Fibroblast of pulmonary artery (primary cell): ENCODE measurements around the gene ARHGAP27.

Experiments used
- DNase-seq: peaks from one replicate; pipeline ENCODE4 v3.0.0-alpha.2; 2010; ENCODE audit warnings: low read depth
- H3K4me3 ChIP-seq: replicated peaks from 2 replicates; pipeline ENCODE4 v1.5.1; 2011; ENCODE audit warnings: low read depth, mild to moderate bottlenecking, control low read depth, low read length, moderate library complexity
- TF ChIP-seq, protein P1 (sequence below): IDR thresholded peaks from 2 replicates; pipeline ENCODE4 v1.5.1; 2011; ENCODE audit warnings: mild to moderate bottlenecking, control low read depth, low read length, inconsistent platforms; ENCODE audit errors: missing control alignments

The ARHGAP27 gene

DNA sequence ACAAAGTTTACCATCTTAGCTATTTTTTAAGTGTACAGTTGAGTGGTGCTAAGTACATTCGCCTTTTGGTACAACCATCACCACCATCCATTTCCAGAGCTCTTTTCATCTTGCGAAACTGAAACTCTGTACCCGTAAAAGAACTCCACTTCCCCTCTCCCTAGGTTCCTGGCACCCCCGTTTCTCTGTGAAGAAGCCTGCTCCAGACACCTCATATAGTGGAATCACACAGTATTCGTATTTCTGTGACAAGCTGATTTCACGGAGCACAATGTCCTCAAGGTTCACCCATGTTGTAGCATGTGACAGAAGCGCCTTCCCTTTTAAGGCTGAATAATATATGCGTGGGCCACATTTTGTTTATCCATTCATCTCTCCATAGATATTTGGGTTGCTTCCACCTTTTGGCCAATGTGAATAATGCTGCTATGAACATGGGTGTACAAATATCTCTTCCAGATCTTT lies 61.7 kb downstream of the ARHGAP27 start:
- no peak overlapping the region for H3K4me3 ChIP-seq
- TF ChIP-seq, protein P1, sequence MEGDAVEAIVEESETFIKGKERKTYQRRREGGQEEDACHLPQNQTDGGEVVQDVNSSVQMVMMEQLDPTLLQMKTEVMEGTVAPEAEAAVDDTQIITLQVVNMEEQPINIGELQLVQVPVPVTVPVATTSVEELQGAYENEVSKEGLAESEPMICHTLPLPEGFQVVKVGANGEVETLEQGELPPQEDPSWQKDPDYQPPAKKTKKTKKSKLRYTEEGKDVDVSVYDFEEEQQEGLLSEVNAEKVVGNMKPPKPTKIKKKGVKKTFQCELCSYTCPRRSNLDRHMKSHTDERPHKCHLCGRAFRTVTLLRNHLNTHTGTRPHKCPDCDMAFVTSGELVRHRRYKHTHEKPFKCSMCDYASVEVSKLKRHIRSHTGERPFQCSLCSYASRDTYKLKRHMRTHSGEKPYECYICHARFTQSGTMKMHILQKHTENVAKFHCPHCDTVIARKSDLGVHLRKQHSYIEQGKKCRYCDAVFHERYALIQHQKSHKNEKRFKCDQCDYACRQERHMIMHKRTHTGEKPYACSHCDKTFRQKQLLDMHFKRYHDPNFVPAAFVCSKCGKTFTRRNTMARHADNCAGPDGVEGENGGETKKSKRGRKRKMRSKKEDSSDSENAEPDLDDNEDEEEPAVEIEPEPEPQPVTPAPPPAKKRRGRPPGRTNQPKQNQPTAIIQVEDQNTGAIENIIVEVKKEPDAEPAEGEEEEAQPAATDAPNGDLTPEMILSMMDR: no peak
- DNase-seq: no peak

DNA sequence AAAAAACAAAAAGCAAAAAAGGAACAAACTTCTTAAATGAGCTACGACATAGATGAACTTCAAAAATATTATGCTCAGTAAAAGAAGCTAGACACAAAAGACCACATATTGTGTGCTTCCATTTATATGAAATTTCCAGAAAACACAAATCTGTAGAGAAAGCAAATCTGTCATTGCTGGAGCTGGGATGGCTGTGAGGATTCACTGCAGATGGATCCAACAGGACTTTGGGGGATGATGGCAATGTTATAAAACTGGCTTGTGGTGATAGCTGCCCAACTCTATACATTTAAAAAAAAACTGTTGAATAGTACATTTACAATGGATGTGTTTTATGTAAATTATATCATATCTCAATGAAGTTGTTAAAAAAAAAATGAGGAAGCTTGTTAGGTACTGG lies 63.2 kb downstream of the ARHGAP27 start:
- DNase-seq: no peak
- TF ChIP-seq, protein P1: no peak
- no peak overlapping the region for H3K4me3 ChIP-seq

DNA sequence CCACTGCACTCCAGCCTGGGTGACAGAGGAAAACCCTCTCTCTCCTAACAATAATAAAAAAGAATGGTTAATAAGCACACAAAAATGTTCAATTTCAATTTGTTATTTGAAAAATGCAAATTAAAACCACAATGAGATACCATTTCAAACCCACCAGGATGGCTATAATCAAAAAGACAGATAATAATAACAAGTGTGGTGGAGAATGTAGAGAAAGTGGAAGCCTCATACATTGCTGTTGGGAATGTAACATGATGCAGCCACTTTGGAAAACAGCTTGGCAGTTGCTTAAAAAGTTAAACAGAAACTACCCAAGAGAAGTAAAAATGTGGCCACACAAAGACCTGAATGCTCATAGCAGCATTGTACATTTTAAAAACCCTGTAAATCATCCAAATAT lies 64.0 kb downstream of the ARHGAP27 start:
- TF ChIP-seq, protein P1: no peak
- H3K4me3 ChIP-seq: no peak overlapping the region
- DNase-seq: peak; percentile 48

DNA sequence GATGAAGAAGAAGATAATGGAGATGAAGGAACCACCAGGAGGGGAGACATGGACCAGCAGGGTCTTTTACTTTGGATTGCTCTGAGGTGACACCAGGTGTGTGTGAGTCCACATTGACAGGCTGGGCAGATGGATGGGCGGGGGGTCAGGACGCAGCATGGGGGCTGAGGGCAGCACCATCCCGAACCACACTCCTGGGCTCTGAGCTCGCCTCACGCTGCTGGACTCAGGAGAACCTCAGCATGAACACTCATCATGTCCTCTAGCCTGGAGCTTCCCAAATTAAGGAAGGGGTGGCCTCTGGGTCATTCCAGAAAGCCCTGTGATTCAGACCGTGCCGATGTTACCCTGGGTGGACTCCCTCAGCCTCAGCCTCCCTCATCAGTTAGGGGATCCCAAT lies 65.5 kb downstream of the ARHGAP27 start:
- DNase-seq: no peak
- H3K4me3 ChIP-seq: no peak overlapping the region
- TF ChIP-seq, protein P1: no peak

DNA sequence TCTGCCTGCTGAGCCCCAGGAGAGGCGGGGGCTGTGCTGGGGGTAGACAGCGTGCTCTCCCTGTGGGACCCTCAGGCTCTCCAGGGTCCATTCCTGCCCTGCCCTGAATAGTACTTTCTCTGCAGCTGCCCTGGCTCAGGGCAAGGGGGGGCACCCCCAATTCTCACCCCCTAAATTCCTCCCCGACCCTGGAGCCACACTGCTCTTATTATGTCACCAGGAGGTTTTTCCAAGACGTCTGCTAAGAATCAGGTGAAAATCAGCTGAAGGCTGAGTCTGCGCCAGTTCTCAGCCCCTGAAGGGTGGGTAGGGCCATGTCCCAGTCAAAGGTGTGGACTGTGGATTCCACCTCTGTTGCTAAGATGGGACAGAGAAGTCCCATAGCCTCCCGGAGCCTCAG lies 66.0 kb downstream of the ARHGAP27 start:
- TF ChIP-seq, protein P1: no peak
- DNase-seq: no peak
- no peak overlapping the region for H3K4me3 ChIP-seq

DNA sequence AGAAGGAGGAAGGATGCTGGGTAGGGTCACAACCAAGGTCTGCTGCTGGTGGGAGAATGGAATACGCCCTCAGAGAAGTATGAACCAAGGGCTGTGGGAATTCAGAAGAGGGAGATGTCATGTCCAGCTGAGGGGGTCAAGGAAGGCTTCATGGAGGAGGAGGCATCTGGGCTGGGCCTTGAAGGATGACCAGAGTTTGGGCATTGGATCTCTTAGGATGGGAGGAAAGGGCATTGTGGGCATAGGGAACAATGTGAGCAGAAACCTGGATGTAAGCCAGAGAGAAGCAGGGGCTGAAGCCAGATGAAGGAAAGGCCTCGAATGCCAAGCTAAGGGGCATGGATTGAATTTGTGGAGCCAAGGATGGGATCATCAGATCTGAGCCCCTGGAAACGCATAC lies 66.6 kb downstream of the ARHGAP27 start:
- DNase-seq: no peak
- TF ChIP-seq, protein P1: no peak
- no peak overlapping the region for H3K4me3 ChIP-seq

DNA sequence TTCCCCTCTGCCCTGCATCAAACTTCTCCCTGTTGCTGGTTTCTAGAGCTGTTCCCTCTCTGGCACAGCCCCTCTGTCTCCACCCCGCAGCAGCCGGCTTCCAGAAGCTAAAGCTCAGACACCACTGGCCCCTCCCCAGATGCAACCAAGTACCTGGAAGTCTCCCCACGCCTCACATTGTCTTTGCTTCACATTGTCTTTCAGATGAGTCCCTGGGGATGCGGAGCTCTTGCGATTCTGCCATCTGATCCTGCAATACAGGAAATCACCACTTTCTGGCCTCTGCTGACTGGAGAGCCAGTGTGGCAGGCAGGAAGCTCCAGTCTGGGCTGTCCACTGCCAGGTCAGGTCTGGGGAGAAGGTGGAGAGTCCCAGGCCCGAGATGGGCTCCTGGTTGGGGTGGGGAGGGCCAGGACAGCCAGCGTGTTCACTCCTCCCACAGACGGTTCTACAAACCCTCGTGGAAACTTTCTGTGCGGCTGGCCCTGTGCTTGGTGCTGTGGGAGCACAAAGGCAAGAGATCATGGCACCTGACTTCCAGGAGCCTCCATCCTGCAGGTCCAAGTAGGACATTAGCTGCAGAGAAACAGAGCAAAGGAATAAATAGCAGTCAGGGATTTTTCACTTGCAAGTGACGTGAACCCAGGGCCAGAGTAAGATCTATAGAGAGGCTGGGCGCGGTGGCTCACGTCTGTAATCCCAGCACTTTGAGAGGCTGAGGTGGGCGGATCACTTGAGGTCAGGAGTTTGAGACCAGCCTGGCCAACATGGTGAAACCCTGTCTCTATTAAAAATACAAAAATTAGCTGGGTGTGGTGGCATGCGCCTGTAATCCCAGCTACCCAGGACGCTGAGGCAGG lies 67.9 kb downstream of the ARHGAP27 start:
- TF ChIP-seq, protein P1: no peak
- H3K4me3 ChIP-seq: no peak overlapping the region
- DNase-seq: peak; percentile 60
